Measurements from ENCODE around the gene SRGAP1.

- no peak for TF ChIP-seq POLR2A (IDR thresholded peaks at IDR 0.05; ENCODE audit: low read depth)
- TF ChIP-seq CTCF (IDR thresholded peaks at IDR 0.05) = no peak
These were observed 63.1 kb downstream of the SRGAP1 start for GRCh38 chr12:63907561-63907960.
